Ishikawa (cell line): Measurements from ENCODE around the gene LHX5.

ENCODE experiments used
- EP300 ChIP-seq: IDR thresholded peaks from 2 replicates; pipeline ENCODE4 v1.6.1; 2012; ENCODE audit warnings: borderline replicate concordance
- REST ChIP-seq: IDR thresholded peaks from 2 replicates; pipeline ENCODE4 v1.6.1; 2012; ENCODE audit warnings: low read depth, mild to moderate bottlenecking
- TAF1 ChIP-seq: IDR thresholded peaks from 2 replicates; pipeline ENCODE4 v1.6.1; 2012; ENCODE audit warnings: low read depth, mild to moderate bottlenecking
- TCF12 ChIP-seq: IDR thresholded peaks from 2 replicates; pipeline ENCODE4 v1.6.1; 2012; ENCODE audit warnings: low read depth
- TEAD4 ChIP-seq: IDR thresholded peaks from 2 replicates; pipeline ENCODE4 v1.6.1; 2012

GRCh38 chr12:113420996-113421595 is 50.6 kb downstream of the LHX5 start:
- no peak for TF ChIP-seq TAF1
- TF ChIP-seq TEAD4: no peak
- no peak for TF ChIP-seq REST
- no peak for TF ChIP-seq EP300
- TF ChIP-seq TCF12: no peak
